ENCODE measurements around the gene CNST. TPM values are rescaled to one million over a fixed set of nuclear protein-coding genes. Genes with fewer than 3 reads are reported as not detected.

The CNST gene
- total and polyA plus RNA-seq, 9 of the 15 experiments (the other 6 are each of a cell fraction or from before 2014, with no cell fraction given): 17.0 to 55.3 (median 30.8) TPM

- TF ChIP-seq, protein P1, sequence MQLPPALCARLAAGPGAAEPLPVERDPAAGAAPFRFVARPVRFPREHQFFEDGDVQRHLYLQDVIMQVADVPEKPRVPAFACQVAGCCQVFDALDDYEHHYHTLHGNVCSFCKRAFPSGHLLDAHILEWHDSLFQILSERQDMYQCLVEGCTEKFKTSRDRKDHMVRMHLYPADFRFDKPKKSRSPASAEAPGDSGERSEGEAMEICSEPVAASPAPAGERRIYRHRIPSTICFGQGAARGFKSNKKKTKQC (CRISPR knock-in tag; IDR thresholded peaks at IDR 0.05): no peak
- no peak for TF ChIP-seq ZNF717 (CRISPR knock-in tag; IDR thresholded peaks at IDR 0.05)
- no peak for TF ChIP-seq ZNF398 (CRISPR knock-in tag; IDR thresholded peaks at IDR 0.05)
- no peak for TF ChIP-seq BDP1 (IDR thresholded peaks at IDR 0.05; ENCODE audit: insufficient read depth, insufficient read length)
- no peak for TF ChIP-seq TEAD1 (CRISPR knock-in tag; IDR thresholded peaks at IDR 0.05)
- TF ChIP-seq KDM4B (IDR thresholded peaks at IDR 0.05; ENCODE audit: borderline replicate concordance in 2 of 2, low read depth in 1 of 2): no peak
- no peak for TF ChIP-seq HNRNPH1 (optimal IDR thresholded peaks at IDR 0.05; ENCODE audit: low read depth, low read length)
- TF ChIP-seq, protein P2, sequence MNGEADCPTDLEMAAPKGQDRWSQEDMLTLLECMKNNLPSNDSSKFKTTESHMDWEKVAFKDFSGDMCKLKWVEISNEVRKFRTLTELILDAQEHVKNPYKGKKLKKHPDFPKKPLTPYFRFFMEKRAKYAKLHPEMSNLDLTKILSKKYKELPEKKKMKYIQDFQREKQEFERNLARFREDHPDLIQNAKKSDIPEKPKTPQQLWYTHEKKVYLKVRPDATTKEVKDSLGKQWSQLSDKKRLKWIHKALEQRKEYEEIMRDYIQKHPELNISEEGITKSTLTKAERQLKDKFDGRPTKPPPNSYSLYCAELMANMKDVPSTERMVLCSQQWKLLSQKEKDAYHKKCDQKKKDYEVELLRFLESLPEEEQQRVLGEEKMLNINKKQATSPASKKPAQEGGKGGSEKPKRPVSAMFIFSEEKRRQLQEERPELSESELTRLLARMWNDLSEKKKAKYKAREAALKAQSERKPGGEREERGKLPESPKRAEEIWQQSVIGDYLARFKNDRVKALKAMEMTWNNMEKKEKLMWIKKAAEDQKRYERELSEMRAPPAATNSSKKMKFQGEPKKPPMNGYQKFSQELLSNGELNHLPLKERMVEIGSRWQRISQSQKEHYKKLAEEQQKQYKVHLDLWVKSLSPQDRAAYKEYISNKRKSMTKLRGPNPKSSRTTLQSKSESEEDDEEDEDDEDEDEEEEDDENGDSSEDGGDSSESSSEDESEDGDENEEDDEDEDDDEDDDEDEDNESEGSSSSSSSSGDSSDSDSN (IDR thresholded peaks at IDR 0.05; ENCODE audit: borderline replicate concordance in 1 of 2, low read depth in 2 of 2, low read length in 2 of 2): no peak
- TF ChIP-seq, protein P3, sequence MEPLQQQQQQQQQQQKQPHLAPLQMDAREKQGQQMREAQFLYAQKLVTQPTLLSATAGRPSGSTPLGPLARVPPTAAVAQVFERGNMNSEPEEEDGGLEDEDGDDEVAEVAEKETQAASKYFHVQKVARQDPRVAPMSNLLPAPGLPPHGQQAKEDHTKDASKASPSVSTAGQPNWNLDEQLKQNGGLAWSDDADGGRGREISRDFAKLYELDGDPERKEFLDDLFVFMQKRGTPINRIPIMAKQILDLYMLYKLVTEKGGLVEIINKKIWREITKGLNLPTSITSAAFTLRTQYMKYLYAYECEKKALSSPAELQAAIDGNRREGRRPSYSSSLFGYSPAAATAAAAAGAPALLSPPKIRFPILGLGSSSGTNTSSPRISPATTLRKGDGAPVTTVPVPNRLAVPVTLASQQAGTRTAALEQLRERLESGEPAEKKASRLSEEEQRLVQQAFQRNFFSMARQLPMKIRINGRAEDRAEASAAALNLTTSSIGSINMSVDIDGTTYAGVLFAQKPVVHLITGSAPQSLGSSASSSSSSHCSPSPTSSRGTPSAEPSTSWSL (CRISPR knock-in tag; IDR thresholded peaks at IDR 0.05; ENCODE audit: borderline replicate concordance): no peak
Observed at GRCh38 chr1:246690100-246690499, 123.8 kb downstream of the CNST start (continued).

Measured in K562 (cell line).